HCT116 (cell line): Measurements from ENCODE around the gene SF3B6. TPM values are rescaled to one million over a fixed set of nuclear protein-coding genes. Genes with fewer than 3 reads are reported as not detected.

Source experiments
- ATAC-seq: fragments of 200-7000 bp; cut with Tn5 transposase; 2 replicates; pipeline ENCODE4 v1.9.1; 2020; ENCODE audit warnings: mild to moderate bottlenecking, moderate library complexity
- Bru-seq: library from RNA; stranded (reverse); fragments of 400-500 nt; gene quantifications from one replicate; lab custom pipeline; 2021; lab: Mats Ljungman, UMichigan
- BruChase-seq, 2 experiments: library from RNA; stranded (reverse); fragments of 400-500 nt; gene quantifications; one replicate each; lab custom pipeline; 2021; lab: Mats Ljungman, UMichigan
- BruUV-seq: library from RNA; stranded (reverse); fragments of 400-500 nt; replicated peaks from 2 replicates; lab custom pipeline; 2021; lab: Mats Ljungman, UMichigan
- CTCF ChIA-PET: fragments of 300-600 bp; sonication (Branson Sonifier 250); formaldehyde crosslinking; loops from one replicate; lab custom pipeline; 2021; ENCODE audit warnings: antibody characterized with exemption; lab: Charles Lee
- POLR2A ChIA-PET: fragments of 300-600, 350-600 bp; sonication (Branson Sonifier 250); formaldehyde crosslinking; loops from one replicate; lab custom pipeline; 2021; ENCODE audit warnings: antibody characterized with exemption; lab: Charles Lee
- RAD21 ChIA-PET, 2 experiments: fragments of 300-600 bp; sonication (Branson Sonifier 250); formaldehyde crosslinking; loops; one replicate each; lab custom pipeline; 2023; ENCODE audit warnings: low total read pairs in 2 of 2; ENCODE audit not compliant: uncharacterized antibody in 2 of 2, unreplicated experiment in 2 of 2, low non-redundant PET in 1 of 2; lab: Charles Lee
- DNase-seq: peaks from one replicate; pipeline ENCODE4 v3.0.0-alpha.2; 2010; ENCODE audit warnings: low read depth, low spot score
- H2AFZ ChIP-seq: fragments of 200-600 bp; shearing (Covaris generic), sonication (generic); 2 replicates; pipeline ENCODE4 v1.6.1; 2017; ENCODE audit warnings: low read depth, mixed run types, mixed read lengths, antibody characterized with exemption, low read length; ENCODE audit not compliant: poor library complexity, severe bottlenecking
- H3K27ac ChIP-seq: 2 replicates; pipeline ENCODE4 v1.5.1; 2012; ENCODE audit warnings: low read depth, low read length
- H3K27me3 ChIP-seq: fragments of 200-600 bp; sonication (generic); 2 replicates; pipeline ENCODE4 v1.6.1; 2016; ENCODE audit warnings: mixed run types, low read length, mixed read lengths; ENCODE audit not compliant: insufficient read depth
- H3K36me3 ChIP-seq, 2 experiments: fragments of 200-500 bp in 1 of 2; fragments of 200-600 bp in 1 of 2; sonication (Bioruptor generic) in 1 of 2; sonication (generic) in 1 of 2; 2 replicates each; pipeline versions ENCODE4 v1.5.1 to v1.6.1; 2014 to 2016; ENCODE audit warnings: low read length in 2 of 2, inconsistent platforms in 1 of 2, mixed read lengths in 1 of 2, mixed run types in 1 of 2; ENCODE audit not compliant: insufficient read depth in 2 of 2, control insufficient read depth in 1 of 2
- H3K4me1 ChIP-seq, 2 experiments: fragments of 200-600 bp in 1 of 2; sonication (generic) in 1 of 2; 2 replicates each; pipeline versions ENCODE4 v1.5.1 to v1.6.1; 2012 to 2017; ENCODE audit warnings: low read length in 2 of 2, inconsistent platforms in 1 of 2, mild to moderate bottlenecking in 1 of 2, mixed read lengths in 1 of 2, mixed run types in 1 of 2, moderate library complexity in 1 of 2; ENCODE audit not compliant: insufficient read depth in 2 of 2, control insufficient read depth in 1 of 2
- H3K4me2 ChIP-seq: fragments of 200-600 bp; sonication (generic); 2 replicates; pipeline ENCODE4 v1.6.1; 2017; ENCODE audit warnings: mixed run types, low read length, mixed read lengths
- H3K4me3 ChIP-seq, 2 experiments: fragments of 200-600 bp in 1 of 2; sonication (generic) in 1 of 2; replicated peaks in 1 of 2; 2 replicates each; pipeline ENCODE4 v1.5.1; 2011 to 2016; ENCODE audit warnings: low read length in 2 of 2, control low read depth in 1 of 2, low read depth in 1 of 2, mild to moderate bottlenecking in 1 of 2, mixed read lengths in 1 of 2, mixed run types in 1 of 2
- H3K79me2 ChIP-seq: fragments of 200-600 bp; sonication (generic); 2 replicates; pipeline ENCODE4 v1.6.1; 2017; ENCODE audit warnings: mild to moderate bottlenecking, mixed run types, low read length, moderate library complexity, mixed read lengths; ENCODE audit not compliant: insufficient read depth
- H3K9ac ChIP-seq: fragments of 200-600 bp; sonication (generic); 2 replicates; pipeline ENCODE4 v1.6.1; 2016; ENCODE audit warnings: low read length, mixed read lengths
- H3K9me2 ChIP-seq: fragments of 200-600 bp; sonication (generic), shearing (Covaris generic); 2 replicates; pipeline ENCODE4 v1.6.1; 2017; ENCODE audit warnings: mixed run types, mild to moderate bottlenecking, moderate library complexity; ENCODE audit not compliant: insufficient read depth
- H3K9me3 ChIP-seq, 2 experiments: fragments of 200-500 bp in 1 of 2; fragments of 200-600 bp in 1 of 2; sonication (Bioruptor generic) in 1 of 2; sonication (generic) in 1 of 2; 2 replicates each; pipeline ENCODE4 v1.6.1; 2014 to 2017; ENCODE audit warnings: low read length in 2 of 2, mixed read lengths in 2 of 2, inconsistent platforms in 1 of 2, low read depth in 1 of 2, mild to moderate bottlenecking in 1 of 2, mixed run types in 1 of 2, moderate library complexity in 1 of 2; ENCODE audit not compliant: control insufficient read depth in 1 of 2, insufficient read depth in 1 of 2
- H4K20me1 ChIP-seq: fragments of 200-600 bp; sonication (generic), shearing (Covaris generic); 2 replicates; pipeline ENCODE4 v1.6.1; 2017; ENCODE audit warnings: mixed run types, mild to moderate bottlenecking, moderate library complexity; ENCODE audit not compliant: insufficient read depth
- CEBPB ChIP-seq: IDR thresholded peaks from 2 replicates; pipeline ENCODE4 v1.6.1; 2012; ENCODE audit warnings: low read depth
- CTCF ChIP-seq, 3 experiments: fragments of 200-600 bp in 1 of 3; sonication (generic) in 1 of 3; IDR thresholded peaks in 2 of 3; conservative IDR thresholded peaks in 1 of 3; 2 replicates each; pipeline ENCODE4 v1.5.1; 2012 to 2017; ENCODE audit warnings: low read depth in 2 of 3, low read length in 2 of 3, antibody characterized with exemption in 1 of 3, borderline replicate concordance in 1 of 3, control low read depth in 1 of 3, mild to moderate bottlenecking in 1 of 3, mixed read lengths in 1 of 3, mixed run types in 1 of 3, moderate library complexity in 1 of 3; ENCODE audit not compliant: insufficient read depth in 1 of 3
- ELF1 ChIP-seq: IDR thresholded peaks from 2 replicates; pipeline ENCODE4 v1.6.1; 2012; ENCODE audit warnings: low read depth, borderline replicate concordance
- POLR2A ChIP-seq: IDR thresholded peaks from 2 replicates; pipeline ENCODE4 v1.7.0; 2011; ENCODE audit warnings: borderline replicate concordance; ENCODE audit not compliant: insufficient read depth, insufficient read length; ENCODE audit errors: extremely low read depth
- POLR2AphosphoS5 ChIP-seq: IDR thresholded peaks from 2 replicates; pipeline ENCODE4 v1.6.1; 2011; ENCODE audit warnings: mild to moderate bottlenecking, low read depth, low read length, moderate library complexity
- TCF7L2 ChIP-seq: IDR thresholded peaks from 2 replicates; pipeline ENCODE4 v1.7.0; 2011; ENCODE audit warnings: borderline replicate concordance, inconsistent platforms; ENCODE audit not compliant: insufficient read depth, insufficient read length; ENCODE audit errors: extremely low read depth
- YY1 ChIP-seq: IDR thresholded peaks from 2 replicates; pipeline ENCODE4 v1.6.1; 2011; ENCODE audit warnings: low read length, low read depth, moderate library complexity, mild to moderate bottlenecking; ENCODE audit not compliant: insufficient replicate concordance; ENCODE audit errors: extremely low read depth
- ZBTB33 ChIP-seq: IDR thresholded peaks from 2 replicates; pipeline ENCODE4 v1.6.1; 2011; ENCODE audit warnings: mild to moderate bottlenecking, low read length, moderate library complexity; ENCODE audit not compliant: insufficient replicate concordance; ENCODE audit errors: extremely low read depth
- ZFX ChIP-seq: fragments of 450-650 bp; IDR thresholded peaks from 2 replicates; pipeline ENCODE4 v1.6.1; 2017
- intact Hi-C: fragments of 100-400 bp; cut with micrococcal nuclease; formaldehyde crosslinking; loops from 2 replicates; pipeline ENCODE4 v1.10.0; 2022
- long read RNA-seq: library from polyadenylated mRNA; unstranded; transcript quantifications from one replicate; pipeline ENCODE4 v2.0.0, GENCODE V29; 2021; ENCODE audit not compliant: unreplicated experiment
- polyA plus RNA-seq: library from polyadenylated mRNA; unstranded; fragments of >200 nt; gene quantifications from 2 replicates; pipeline ENCODE4 v1.2.1, GENCODE V29; 2012; ENCODE audit warnings: missing spikeins
- total RNA-seq: library from RNA; stranded (reverse); gene quantifications from one replicate; pipeline ENCODE4 v1.2.1, GENCODE V29; 2021; ENCODE audit not compliant: unreplicated experiment

SF3B6 gene
- 129 TPM for total RNA-seq
- 107 and 141 TPM in 2 replicates for polyA plus RNA-seq
- percentile 93 among the genes with signal in this experiment for Bru-seq, nascent RNA
- BruChase-seq, experiment 1, labeled RNA remaining after a 6-hour chase, result percentile 95 among the genes with signal in this experiment
- percentile 79 among the genes with signal in this experiment for BruChase-seq, experiment 2, labeled RNA remaining after a 2-hour chase
- long read RNA-seq, transcript SF3B6-201 (4 exons, 770 nt), result major isoform, 88 of 131 reads
- long read RNA-seq, partial matches to known transcripts, result 42 of 131 reads
- long read RNA-seq, other reads (novel, unspliced or antisense), result 1 of 131 reads

- intact Hi-C loops, result loop anchor here (1.0 to 5.0 kb wide), 3 partner anchors 8 to 134 kb away; partner anchors contain the start of genes TP53I3 and UBXN2A
- BruUV-seq, result TSS peak; percentile 69
- Histone ChIP-seq H3K9ac (peak within 1 kb of the TSS; percentile 77), H3K4me1 (peaks cover 4 to 15% of the 10 kb centered on the region in 2 experiments; a peak in 3 of 4 replicates), H3K4me3 (peak within 1 kb of the TSS; percentile 73 to 77), H3K4me2 (peak within 1 kb of the TSS; percentile 83), H3K9me2 (no peaks in the 10 kb centered on the region), H3K27ac (peak within 1 kb of the TSS; percentile 81), H4K20me1 (no peaks in the 10 kb centered on the region), H3K9me3 (no peaks in the 10 kb centered on the region), H3K36me3 (peaks cover 18 to 20% of the 10 kb centered on the region in 2 experiments; a peak in 3 of 4 replicates), H3K27me3 (no peaks in the 10 kb centered on the region), H3K79me2 (peaks cover 49% of the 10 kb centered on the region), H2AFZ (no peak within 1 kb of the TSS)
- peak; percentile 86 for ATAC-seq
- RAD21 ChIA-PET, result interaction anchor here (0.6 to 1.6 kb wide), 5 partner anchors 24 to 252 kb away, joined by 3 to 6 read pairs (median 4); partner anchors contain the start of genes ATAD2B (in 1 of the 2) and WDCP (in 1 of the 2)
- CTCF ChIA-PET, result interaction anchor here (1.0 to 1.7 kb wide), 4 partner anchors 8 to 252 kb away, joined by 3 to 10 read pairs (median 8); partner anchors contain the start of genes ATAD2B and TP53I3
- POLR2A ChIA-PET, result interaction anchor here (0.7 to 2.9 kb wide), 10 partner anchors 8 to 149 kb away, joined by 3 to 32 read pairs (median 6); partner anchors contain the start of genes ATAD2B, FKBP1B, TP53I3 and WDCP
- TF ChIP-seq ZFX (no peak), POLR2AphosphoS5 (peak; percentile 96), CTCF (IDR thresholded peaks at IDR 0.05 in 2 of 3, conservative IDR thresholded peaks at IDR 0.05 in 1 of 3; ENCODE audit: borderline replicate concordance in 1 of 3, insufficient read depth in 1 of 3, low read depth in 2 of 3, low read length in 2 of 3) (no peak), ELF1 (no peak), CEBPB (no peak), POLR2A (peak; percentile 63), YY1 (peak; percentile 85), TCF7L2 (peak; percentile 62), ZBTB33 (peak; percentile 76)
- DNase-seq, result peak; percentile 99
These were observed at the start of gene SF3B6 for GRCh38 chr2:24075915-24076848. Gene SF3B6, minus strand, starts transcription at chr2:24076326. Its CDS starts 97 bp downstream, at chr2:24076229.
